Stimulated activated CD4-positive, alpha-beta T cell treated with anti-CD3 and anti-CD28 coated beads, Interleukin-1b, Interleukin-23, amount 100 ng/mL, for 1 hour (primary cell): ENCODE results near the gene PDE9A.

Experiments
- DNase-seq, 2 donors: peaks; one replicate each; pipeline ENCODE4 v3.0.0-alpha.2; 2020; ENCODE audit warnings: low read depth in 2 of 2

The PDE9A gene

GRCh38 chr21:42657676-42658319 lies 4.4 kb downstream of the PDE9A start:
- no peak for DNase-seq

GRCh38 chr21:42658320-42659105 lies 5.1 kb downstream of the PDE9A start:
- DNase-seq = no peak

- DNase-seq = no peak
Measured at GRCh38 chr21:42659416-42660117, 6.1 kb downstream of the PDE9A start.

DNA sequence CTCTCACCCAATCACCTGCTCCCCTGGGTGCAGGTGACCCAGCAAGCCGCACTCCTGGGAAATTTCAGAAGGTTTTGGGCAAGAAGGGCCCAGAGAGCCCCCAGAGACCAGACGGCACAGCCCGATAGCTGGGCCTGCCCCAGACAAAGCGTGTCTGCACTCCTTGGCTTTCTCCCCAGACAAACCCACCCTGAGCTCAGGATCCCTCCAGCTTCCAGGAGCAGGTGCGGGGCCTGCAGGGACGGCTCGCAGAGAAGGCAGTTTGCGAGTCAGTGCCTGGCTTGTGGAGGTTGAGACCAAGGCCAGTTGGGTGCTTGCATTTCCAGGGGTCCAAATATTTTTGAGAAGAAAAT lies 6.7 kb downstream of the PDE9A start:
- no peak for DNase-seq

- DNase-seq = no peak
Measured at GRCh38 chr21:42661688-42662429, 8.4 kb downstream of the PDE9A start.

DNA sequence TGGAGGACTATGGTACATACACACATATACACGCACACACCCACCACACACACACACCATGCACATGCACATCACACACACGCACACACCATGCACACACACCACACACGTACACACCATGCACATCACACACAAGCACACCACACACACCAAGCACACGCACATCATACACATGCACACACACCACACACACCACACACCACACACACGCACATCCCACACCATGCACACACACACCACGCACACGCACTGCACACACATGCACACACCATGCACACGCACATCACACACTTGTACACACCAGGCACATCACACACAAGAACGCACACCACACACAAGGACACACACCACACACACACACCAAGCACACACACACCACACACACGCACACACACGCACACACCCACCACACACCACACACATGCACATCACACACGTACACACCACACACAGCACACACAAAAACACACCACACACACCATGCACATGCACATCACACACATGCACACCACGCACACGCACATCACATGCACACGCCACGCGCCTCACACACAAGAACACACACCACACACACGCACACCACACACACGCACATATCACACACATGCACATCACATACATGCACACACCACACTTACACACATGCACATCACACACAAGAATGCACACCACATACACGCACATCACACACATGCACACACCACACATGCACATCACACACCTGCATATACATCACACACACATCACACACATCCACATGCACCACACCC lies 9.2 kb downstream of the PDE9A start:
- no peak for DNase-seq

GRCh38 chr21:42663200-42663750 lies 9.9 kb downstream of the PDE9A start:
- DNase-seq = no peak

DNA sequence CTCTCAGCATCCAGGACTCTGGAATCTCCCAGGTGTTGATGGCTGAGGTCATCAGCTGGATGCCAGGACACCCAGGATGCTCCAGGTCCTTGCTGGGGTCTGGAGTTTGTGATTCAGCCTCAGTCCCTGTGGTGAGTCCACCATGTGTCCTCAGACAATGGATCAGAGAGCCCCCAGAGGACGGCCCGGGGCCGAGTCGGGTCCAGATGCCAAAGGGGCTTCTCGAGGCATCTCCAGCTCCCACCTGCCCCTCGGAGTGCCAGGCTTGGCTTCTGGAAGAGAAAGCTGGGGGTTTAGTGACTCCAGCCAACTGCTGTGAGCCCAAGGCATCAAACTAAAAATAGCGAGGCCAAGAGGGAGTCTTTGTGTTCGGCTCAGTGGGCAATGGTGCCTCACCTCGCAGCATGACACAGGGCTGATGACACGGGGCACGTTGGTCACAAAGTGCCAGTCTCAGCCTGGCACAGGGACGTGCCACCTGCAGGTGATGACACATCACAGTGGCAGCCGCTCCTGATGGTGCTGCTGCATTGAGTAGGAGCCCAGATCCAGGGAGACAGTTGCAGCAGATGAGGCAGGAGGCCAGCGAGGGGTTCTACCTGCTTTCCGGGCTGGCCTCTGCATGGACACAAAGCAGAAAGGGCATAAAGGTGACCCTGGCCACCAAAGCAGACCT lies 10.6 kb downstream of the PDE9A start:
- DNase-seq = no peak

DNA sequence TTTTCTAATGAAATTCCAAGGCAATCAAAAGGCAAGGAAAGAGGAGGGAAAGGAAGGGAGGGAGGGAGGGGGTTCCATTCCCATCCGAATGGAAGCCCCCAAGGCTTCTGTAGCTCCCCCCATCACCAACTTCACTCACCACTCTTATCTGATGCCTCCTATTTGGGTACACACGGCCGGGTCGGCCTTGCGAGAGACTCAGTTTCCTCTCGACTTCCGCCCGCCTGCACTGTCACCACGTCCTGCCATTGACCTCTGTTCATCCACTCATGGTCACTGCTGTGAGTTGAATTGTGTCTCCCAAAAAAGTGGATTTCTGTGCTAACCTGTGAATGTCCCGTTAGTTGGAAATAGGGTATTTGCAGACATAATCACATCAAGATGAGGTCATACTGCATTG lies 11.2 kb downstream of the PDE9A start:
- DNase-seq = no peak

DNA sequence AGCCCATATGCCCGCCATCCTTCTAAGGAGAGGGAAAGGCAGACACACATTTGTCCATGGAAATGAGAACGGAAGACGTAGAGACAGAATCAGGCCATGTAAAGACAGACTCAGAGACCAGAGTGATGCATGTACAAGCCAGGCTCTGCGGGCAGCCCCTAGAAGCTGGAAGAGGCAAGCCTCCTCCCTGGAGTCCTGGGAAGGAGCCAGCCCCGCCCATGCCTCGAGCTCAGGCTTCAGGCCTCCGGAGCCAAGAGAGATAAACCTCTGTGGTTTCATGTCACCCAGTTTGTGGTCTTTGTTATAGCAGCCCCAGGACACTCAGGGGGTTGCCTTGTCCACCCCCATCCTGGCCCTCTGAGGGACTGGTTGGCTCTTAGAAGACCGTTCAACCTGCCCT lies 11.6 kb downstream of the PDE9A start:
- no peak for DNase-seq

DNA sequence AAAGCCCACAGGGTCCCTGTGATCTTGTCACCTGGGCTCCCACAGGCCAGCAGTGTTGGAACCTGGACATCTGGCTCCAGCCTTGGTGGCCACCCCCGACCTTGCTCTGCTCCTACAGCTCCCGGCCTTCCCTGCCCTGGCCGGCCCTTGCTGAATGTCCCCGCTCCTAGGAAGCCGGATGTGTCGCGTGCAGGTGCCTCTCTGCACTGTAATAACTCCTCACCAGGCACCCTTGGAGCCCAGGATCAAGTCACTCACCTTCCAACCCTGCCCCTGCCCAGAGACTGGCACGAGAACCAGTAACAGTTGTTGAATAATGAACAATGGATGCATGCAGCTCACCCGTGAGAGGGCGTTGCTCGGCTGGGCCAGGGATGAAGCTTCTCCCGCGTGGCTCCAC lies 12.1 kb downstream of the PDE9A start:
- DNase-seq = no peak

- DNase-seq = no peak
Measured at GRCh38 chr21:42666023-42666747, 12.8 kb downstream of the PDE9A start.

- DNase-seq = no peak
Measured at GRCh38 chr21:42666925-42667324, 13.5 kb downstream of the PDE9A start.

DNA sequence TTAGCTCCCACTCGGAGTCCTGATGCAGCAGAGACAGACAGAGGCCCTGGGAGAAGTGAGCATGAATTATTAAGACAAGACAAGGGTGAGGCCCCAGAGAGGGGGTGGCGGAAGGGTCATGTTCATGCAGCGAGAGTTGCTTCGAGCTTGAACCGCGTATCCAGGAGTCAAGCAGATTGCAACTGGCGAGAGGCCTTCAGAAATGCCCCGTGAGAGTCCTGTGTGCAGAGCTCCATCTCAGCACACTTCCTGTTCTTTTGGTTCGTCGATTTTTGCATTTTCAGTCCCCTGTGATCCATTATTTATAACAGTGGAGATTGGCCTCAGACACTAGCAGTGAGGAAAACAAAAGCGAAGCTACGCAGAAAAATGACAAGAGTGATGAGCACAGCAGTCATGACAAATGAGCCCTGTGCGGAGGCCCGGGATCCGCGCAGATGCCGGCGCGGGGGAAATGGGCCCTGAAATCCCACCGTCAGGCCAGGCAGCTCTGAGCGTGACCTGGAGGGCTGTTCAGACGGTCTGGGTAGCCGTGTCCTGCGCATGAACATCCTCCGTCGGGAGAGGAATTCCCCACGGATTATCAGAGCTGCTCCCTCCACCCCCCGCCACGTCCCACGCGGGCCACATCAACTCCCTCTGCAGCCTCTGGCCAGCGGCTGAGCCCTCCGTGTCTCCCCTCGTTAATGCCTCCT lies 15.0 kb downstream of the PDE9A start:
- no peak for DNase-seq

- no peak for DNase-seq
Measured at GRCh38 chr21:42669041-42669440, 15.6 kb downstream of the PDE9A start.

DNA sequence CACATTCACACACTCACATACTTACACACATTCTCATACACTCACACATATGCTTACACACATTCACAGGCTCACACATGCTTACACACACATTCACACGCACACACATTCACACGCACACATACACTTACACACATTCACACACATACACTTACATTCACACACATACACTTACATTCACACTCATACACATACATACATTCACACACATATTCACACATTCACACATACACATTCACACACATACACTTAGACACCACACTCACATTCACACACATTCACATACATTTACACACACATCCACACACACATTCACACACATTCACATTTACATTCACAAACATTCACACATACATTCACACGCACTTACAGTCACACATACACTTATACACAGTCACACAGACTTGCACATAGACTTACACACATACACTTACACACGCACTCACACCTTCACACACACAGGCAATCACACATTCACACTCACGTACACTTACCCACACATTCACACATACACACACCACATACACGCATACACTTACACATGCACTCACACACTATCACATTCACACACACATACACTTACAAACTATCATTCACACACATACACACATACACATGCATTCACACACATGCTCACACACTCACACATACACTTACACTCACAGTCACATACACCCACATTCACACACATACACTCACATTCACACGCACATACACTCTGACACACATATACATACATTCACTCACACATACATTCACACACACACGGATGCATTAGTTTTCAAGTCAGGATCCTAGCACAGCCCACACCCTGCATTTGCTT lies 16.8 kb downstream of the PDE9A start:
- no peak for DNase-seq

DNA sequence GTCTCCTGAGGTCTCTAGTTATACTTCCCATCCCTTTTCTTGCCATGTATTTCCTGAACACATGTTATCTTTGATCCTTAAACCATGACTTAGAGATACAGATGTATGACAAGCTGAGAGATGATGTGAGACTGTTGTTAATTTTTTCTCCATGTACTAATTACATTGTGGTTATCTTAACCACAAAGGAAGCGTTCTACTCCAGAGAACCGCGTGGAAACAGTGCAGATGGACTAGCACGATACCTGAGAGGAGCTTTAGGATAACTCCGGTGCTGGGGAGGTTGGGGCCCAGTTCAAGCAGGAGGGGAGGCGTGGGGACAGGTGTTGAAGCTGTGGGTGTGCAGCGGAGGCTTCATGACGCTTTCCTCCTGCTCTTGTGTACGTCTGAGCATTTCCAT lies 17.5 kb downstream of the PDE9A start:
- DNase-seq = no peak

- DNase-seq = no peak
Measured at GRCh38 chr21:42671778-42672593, 18.6 kb downstream of the PDE9A start.
